Mesendoderm (in vitro differentiated cells): ENCODE measurements around the gene SH2D1B.

Source experiments
- DNase-seq: peaks from one replicate; pipeline ENCODE4 v3.0.0; 2013
- H2AK5ac ChIP-seq: 2 replicates; pipeline ENCODE4 v1.6.1; 2013; ENCODE audit warnings: low read length, inconsistent platforms
- H2BK120ac ChIP-seq: 2 replicates; pipeline ENCODE4 v1.6.1; 2013; ENCODE audit warnings: low read depth, mild to moderate bottlenecking, low read length, moderate library complexity, mixed read lengths
- H2BK15ac ChIP-seq: replicated peaks from 2 replicates; pipeline ENCODE4 v1.6.1; 2013; ENCODE audit warnings: low read depth, mild to moderate bottlenecking, moderate library complexity
- H2BK5ac ChIP-seq: 2 replicates; pipeline ENCODE4 v1.6.1; 2013; ENCODE audit warnings: low read length, inconsistent platforms
- H3K18ac ChIP-seq: 2 replicates; pipeline ENCODE4 v1.6.1; 2013; ENCODE audit warnings: mild to moderate bottlenecking, low read length, mixed read lengths
- H3K23ac ChIP-seq: one replicate; pipeline ENCODE4 v1.6.1; 2013; ENCODE audit warnings: low read length
- H3K27ac ChIP-seq: 2 replicates; pipeline ENCODE4 v1.5.1; 2013; ENCODE audit warnings: low read depth, mild to moderate bottlenecking, inconsistent platforms, low read length, moderate library complexity
- H3K27me3 ChIP-seq: 2 replicates; pipeline ENCODE4 v1.6.1; 2013; ENCODE audit warnings: low read length, control low read depth, mild to moderate bottlenecking, inconsistent platforms; ENCODE audit not compliant: insufficient read depth, poor library complexity
- H3K36me3 ChIP-seq: 2 replicates; pipeline ENCODE4 v1.6.1; 2013; ENCODE audit warnings: low read length, inconsistent platforms; ENCODE audit not compliant: control insufficient read depth, insufficient read depth
- H3K4ac ChIP-seq: one replicate; pipeline ENCODE4 v1.6.1; 2013; ENCODE audit warnings: low read depth, mild to moderate bottlenecking, low read length, moderate library complexity
- H3K4me1 ChIP-seq: 2 replicates; pipeline ENCODE4 v1.6.1; 2013; ENCODE audit warnings: low read depth, low read length, inconsistent platforms; ENCODE audit not compliant: control insufficient read depth
- H3K4me2 ChIP-seq: 2 replicates; pipeline ENCODE4 v1.6.1; 2013; ENCODE audit warnings: low read length
- H3K4me3 ChIP-seq: 2 replicates; pipeline ENCODE4 v1.5.1; 2013; ENCODE audit warnings: mild to moderate bottlenecking, low read length
- H3K56ac ChIP-seq: one replicate; pipeline ENCODE4 v1.6.1; 2013; ENCODE audit warnings: low read length
- H3K79me1 ChIP-seq: 2 replicates; pipeline ENCODE4 v1.6.1; 2013; ENCODE audit warnings: low read length, inconsistent platforms
- H3K79me2 ChIP-seq: 2 replicates; pipeline ENCODE4 v1.6.1; 2013; ENCODE audit warnings: mild to moderate bottlenecking, low read length; ENCODE audit not compliant: control insufficient read depth, insufficient read depth
- H3K9ac ChIP-seq: 2 replicates; pipeline ENCODE4 v1.6.1; 2013; ENCODE audit warnings: low read length, inconsistent platforms
- H4K5ac ChIP-seq: one replicate; pipeline ENCODE4 v1.6.1; 2013; ENCODE audit warnings: low read length
- H4K8ac ChIP-seq: one replicate; pipeline ENCODE4 v1.6.1; 2013; ENCODE audit warnings: low read depth, mild to moderate bottlenecking, control low read depth, low read length, moderate library complexity
- WGBS: extraction: QIAGEN DNeasy Blood & Tissue Kit; methylation state at CpG from one replicate; pipeline ENCODE4 v1.1.7; 2013; ENCODE audit warnings: low lambda C conversion rate, missing lambda C conversion rate; ENCODE audit not compliant: insufficient coverage; ENCODE audit errors: extremely low coverage; 5-methylcytosine and 5-hydroxymethylcytosine counted together

The SH2D1B gene

GRCh38 chr1:162406811-162407210, 5.1 kb downstream of the SH2D1B start:
- no peaks in the 10 kb centered on the region for H3K36me3 ChIP-seq
- no peak overlapping the region for H3K27ac ChIP-seq
- no peak overlapping the region for H2AK5ac ChIP-seq
- H4K8ac ChIP-seq, result no peak overlapping the region
- H3K4ac ChIP-seq, result no peak overlapping the region
- no peak overlapping the region for H3K4me3 ChIP-seq
- H4K5ac ChIP-seq, result no peak overlapping the region
- H2BK5ac ChIP-seq, result no peak overlapping the region
- H3K4me2 ChIP-seq, result no peak overlapping the region
- no peak overlapping the region for H2BK15ac ChIP-seq
- no peak overlapping the region for H3K18ac ChIP-seq
- H3K4me1 ChIP-seq, result peaks cover under 1% of the 10 kb centered on the region
- no peak overlapping the region for H3K56ac ChIP-seq
- no peaks in the 10 kb centered on the region for H3K79me2 ChIP-seq
- H3K23ac ChIP-seq, result no peak overlapping the region
- no peaks in the 10 kb centered on the region for H3K27me3 ChIP-seq
- no CpG with 5 or more reads among the region's 2 CpGs for WGBS
- H3K79me1 ChIP-seq, result no peaks in the 10 kb centered on the region
- H3K9ac ChIP-seq, result no peak overlapping the region
- DNase-seq, result no peak
- no peak overlapping the region for H2BK120ac ChIP-seq

GRCh38 chr1:162405800-162406199, 6.1 kb downstream of the SH2D1B start:
- H3K27me3 ChIP-seq, result no peaks in the 10 kb centered on the region
- no peak overlapping the region for H3K27ac ChIP-seq
- H3K79me1 ChIP-seq, result no peaks in the 10 kb centered on the region
- WGBS, result no CpG with 5 or more reads among the region's 5 CpGs
- H3K23ac ChIP-seq, result no peak overlapping the region
- no peak overlapping the region for H3K18ac ChIP-seq
- H2AK5ac ChIP-seq, result no peak overlapping the region
- no peak overlapping the region for H2BK15ac ChIP-seq
- no peak overlapping the region for H2BK120ac ChIP-seq
- H3K4me3 ChIP-seq, result no peak overlapping the region
- peak overlapping the region; percentile 28 for H4K8ac ChIP-seq
- H3K79me2 ChIP-seq, result no peaks in the 10 kb centered on the region
- DNase-seq, result no peak
- H4K5ac ChIP-seq, result no peak overlapping the region
- no peak overlapping the region for H3K4ac ChIP-seq
- no peaks in the 10 kb centered on the region for H3K4me1 ChIP-seq
- no peak overlapping the region for H3K9ac ChIP-seq
- H2BK5ac ChIP-seq, result no peak overlapping the region
- H3K36me3 ChIP-seq, result no peaks in the 10 kb centered on the region
- no peak overlapping the region for H3K56ac ChIP-seq
- H3K4me2 ChIP-seq, result no peak overlapping the region

GRCh38 chr1:162404550-162405160, 7.3 kb downstream of the SH2D1B start:
- WGBS, result no CpG with 5 or more reads among the region's 5 CpGs
- Histone ChIP-seq H4K8ac (no peak overlapping the region), H3K4me2 (no peak overlapping the region), H3K23ac (no peak overlapping the region), H3K36me3 (no peaks in the 10 kb centered on the region), H2BK15ac (no peak overlapping the region), H2BK5ac (no peak overlapping the region), H2AK5ac (no peak overlapping the region), H2BK120ac (no peak overlapping the region), H3K4me3 (no peak overlapping the region), H3K79me2 (no peaks in the 10 kb centered on the region), H3K56ac (no peak overlapping the region), H4K5ac (no peak overlapping the region), H3K79me1 (no peaks in the 10 kb centered on the region), H3K18ac (no peak overlapping the region), H3K4me1 (no peaks in the 10 kb centered on the region), H3K27me3 (no peaks in the 10 kb centered on the region), H3K4ac (no peak overlapping the region), H3K9ac (no peak overlapping the region), H3K27ac (no peak overlapping the region)
- DNase-seq, result no peak

GRCh38 chr1:162400790-162401355, 11.1 kb downstream of the SH2D1B start:
- Histone ChIP-seq H3K9ac (no peak overlapping the region), H3K79me1 (no peaks in the 10 kb centered on the region), H4K8ac (no peak overlapping the region), H3K4me2 (no peak overlapping the region), H3K18ac (no peak overlapping the region), H2AK5ac (no peak overlapping the region), H3K4ac (no peak overlapping the region), H2BK15ac (no peak overlapping the region), H3K36me3 (no peaks in the 10 kb centered on the region), H3K79me2 (no peaks in the 10 kb centered on the region), H2BK5ac (no peak overlapping the region), H3K4me3 (no peak overlapping the region), H4K5ac (no peak overlapping the region), H3K56ac (no peak overlapping the region), H3K27me3 (no peaks in the 10 kb centered on the region), H3K27ac (no peak overlapping the region), H3K23ac (no peak overlapping the region), H3K4me1 (peaks cover 11% of the 10 kb centered on the region), H2BK120ac (no peak overlapping the region)
- no CpG with 5 or more reads among the region's 10 CpGs for WGBS
- DNase-seq, result no peak

GRCh38 chr1:162398999-162399580, 12.8 kb downstream of the SH2D1B start:
- H3K4ac ChIP-seq, result no peak overlapping the region
- no peak overlapping the region for H2BK120ac ChIP-seq
- H3K9ac ChIP-seq, result no peak overlapping the region
- H3K27ac ChIP-seq, result no peak overlapping the region
- no peak for DNase-seq
- H3K27me3 ChIP-seq, result no peaks in the 10 kb centered on the region
- H3K4me2 ChIP-seq, result no peak overlapping the region
- no peak overlapping the region for H2AK5ac ChIP-seq
- WGBS, result no CpG with 5 or more reads among the region's 8 CpGs
- no peaks in the 10 kb centered on the region for H3K79me1 ChIP-seq
- no peak overlapping the region for H3K4me3 ChIP-seq
- no peak overlapping the region for H4K8ac ChIP-seq
- H3K79me2 ChIP-seq, result no peaks in the 10 kb centered on the region
- H3K18ac ChIP-seq, result no peak overlapping the region
- H4K5ac ChIP-seq, result no peak overlapping the region
- no peak overlapping the region for H2BK15ac ChIP-seq
- H3K56ac ChIP-seq, result no peak overlapping the region
- no peak overlapping the region for H2BK5ac ChIP-seq
- H3K23ac ChIP-seq, result no peak overlapping the region
- H3K4me1 ChIP-seq, result peaks cover 11% of the 10 kb centered on the region
- H3K36me3 ChIP-seq, result no peaks in the 10 kb centered on the region
